ENCODE measurements around the gene CCDC138.

DNA sequence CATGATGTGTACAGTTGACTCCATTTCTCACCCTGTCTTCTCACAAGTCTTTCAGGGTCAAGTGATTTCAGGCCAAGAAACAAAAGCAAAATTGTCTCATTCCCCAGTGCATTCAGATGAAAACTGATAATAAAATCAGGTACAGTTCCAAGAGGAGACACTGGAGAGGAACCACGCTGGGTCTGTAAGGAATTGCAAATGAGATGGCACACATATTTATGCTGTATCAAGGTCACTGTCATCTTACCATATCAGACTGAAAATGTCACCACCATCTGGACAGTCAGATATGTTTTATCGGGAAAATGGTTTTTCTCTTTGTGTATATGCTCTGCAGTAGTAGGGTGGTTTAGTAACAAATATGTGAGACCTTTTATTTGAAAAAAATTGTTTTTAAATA is 91.7 kb downstream of the CCDC138 start:
- TF ChIP-seq, protein P1, sequence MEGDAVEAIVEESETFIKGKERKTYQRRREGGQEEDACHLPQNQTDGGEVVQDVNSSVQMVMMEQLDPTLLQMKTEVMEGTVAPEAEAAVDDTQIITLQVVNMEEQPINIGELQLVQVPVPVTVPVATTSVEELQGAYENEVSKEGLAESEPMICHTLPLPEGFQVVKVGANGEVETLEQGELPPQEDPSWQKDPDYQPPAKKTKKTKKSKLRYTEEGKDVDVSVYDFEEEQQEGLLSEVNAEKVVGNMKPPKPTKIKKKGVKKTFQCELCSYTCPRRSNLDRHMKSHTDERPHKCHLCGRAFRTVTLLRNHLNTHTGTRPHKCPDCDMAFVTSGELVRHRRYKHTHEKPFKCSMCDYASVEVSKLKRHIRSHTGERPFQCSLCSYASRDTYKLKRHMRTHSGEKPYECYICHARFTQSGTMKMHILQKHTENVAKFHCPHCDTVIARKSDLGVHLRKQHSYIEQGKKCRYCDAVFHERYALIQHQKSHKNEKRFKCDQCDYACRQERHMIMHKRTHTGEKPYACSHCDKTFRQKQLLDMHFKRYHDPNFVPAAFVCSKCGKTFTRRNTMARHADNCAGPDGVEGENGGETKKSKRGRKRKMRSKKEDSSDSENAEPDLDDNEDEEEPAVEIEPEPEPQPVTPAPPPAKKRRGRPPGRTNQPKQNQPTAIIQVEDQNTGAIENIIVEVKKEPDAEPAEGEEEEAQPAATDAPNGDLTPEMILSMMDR (IDR thresholded peaks at IDR 0.05), result no peak
- TF ChIP-seq POLR2A (IDR thresholded peaks at IDR 0.05), result no peak
